A549 (cell line): ENCODE measurements around the gene C10orf62.

Experiments used
- CBX8 ChIP-seq: fragments of 200-600 bp; sonication (generic); IDR thresholded peaks from 2 replicates; pipeline ENCODE4 v1.6.1; 2016
- REST ChIP-seq: fragments of 200-600 bp; sonication (generic); IDR thresholded peaks from 2 replicates; pipeline ENCODE4 v1.6.1; 2016; ENCODE audit warnings: antibody characterized with exemption, mild to moderate bottlenecking, moderate library complexity
- RFX5 ChIP-seq: fragments of 450-650 bp; IDR thresholded peaks from 2 replicates; pipeline ENCODE4 v1.7.1; 2014; ENCODE audit warnings: antibody characterized with exemption, mild to moderate bottlenecking, moderate library complexity
- TF ChIP-seq, protein P1 (sequence below): fragments of >200 bp; sonication (Bioruptor Twin); formaldehyde crosslinking; IDR thresholded peaks from 3 replicates; pipeline ENCODE4 v1.5.1; 2016
- TF ChIP-seq, protein P2 (sequence below): IDR thresholded peaks from 2 replicates; pipeline ENCODE4 v1.6.1; 2012

DNA sequence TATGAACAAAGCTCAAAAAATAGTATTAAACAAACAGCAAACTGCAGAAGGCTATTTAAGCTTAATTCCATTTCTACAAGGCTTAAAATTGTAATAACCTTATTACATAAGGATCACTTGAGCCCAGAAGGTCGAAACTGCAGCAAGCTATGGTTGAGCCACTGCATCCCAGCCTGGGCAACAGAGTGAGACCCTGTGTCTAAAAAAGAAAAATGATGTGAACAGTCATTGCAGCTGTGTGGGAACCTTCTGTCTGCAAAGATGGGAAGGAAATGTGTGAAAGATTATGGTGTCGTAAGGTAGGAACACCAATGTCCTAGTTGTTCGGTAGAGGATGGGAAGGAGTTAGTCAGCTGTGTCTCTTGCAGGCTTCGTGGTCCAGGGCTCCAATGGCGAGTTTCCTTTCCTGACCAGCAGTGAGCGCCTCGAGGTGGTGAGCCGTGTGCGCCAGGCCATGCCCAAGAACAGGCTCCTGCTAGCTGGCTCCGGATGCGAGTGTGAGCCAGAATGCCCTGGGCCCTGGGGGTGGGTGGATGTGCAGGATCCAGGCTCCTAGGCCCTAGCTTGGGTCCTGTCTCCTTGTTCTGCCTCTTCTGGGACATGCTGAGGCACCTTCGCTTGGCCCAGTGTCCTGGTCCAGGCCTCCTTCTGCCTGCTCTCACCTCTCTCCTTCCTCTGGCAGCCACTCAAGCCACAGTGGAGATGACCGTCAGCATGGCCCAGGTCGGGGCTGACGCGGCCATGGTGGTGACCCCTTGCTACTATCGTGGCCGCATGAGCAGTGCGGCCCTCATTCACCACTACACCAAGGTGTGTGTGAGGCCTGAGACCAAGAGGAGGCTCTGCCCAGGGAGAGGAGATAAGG lies 9.1 kb downstream of the C10orf62 start:
- TF ChIP-seq, protein P1, sequence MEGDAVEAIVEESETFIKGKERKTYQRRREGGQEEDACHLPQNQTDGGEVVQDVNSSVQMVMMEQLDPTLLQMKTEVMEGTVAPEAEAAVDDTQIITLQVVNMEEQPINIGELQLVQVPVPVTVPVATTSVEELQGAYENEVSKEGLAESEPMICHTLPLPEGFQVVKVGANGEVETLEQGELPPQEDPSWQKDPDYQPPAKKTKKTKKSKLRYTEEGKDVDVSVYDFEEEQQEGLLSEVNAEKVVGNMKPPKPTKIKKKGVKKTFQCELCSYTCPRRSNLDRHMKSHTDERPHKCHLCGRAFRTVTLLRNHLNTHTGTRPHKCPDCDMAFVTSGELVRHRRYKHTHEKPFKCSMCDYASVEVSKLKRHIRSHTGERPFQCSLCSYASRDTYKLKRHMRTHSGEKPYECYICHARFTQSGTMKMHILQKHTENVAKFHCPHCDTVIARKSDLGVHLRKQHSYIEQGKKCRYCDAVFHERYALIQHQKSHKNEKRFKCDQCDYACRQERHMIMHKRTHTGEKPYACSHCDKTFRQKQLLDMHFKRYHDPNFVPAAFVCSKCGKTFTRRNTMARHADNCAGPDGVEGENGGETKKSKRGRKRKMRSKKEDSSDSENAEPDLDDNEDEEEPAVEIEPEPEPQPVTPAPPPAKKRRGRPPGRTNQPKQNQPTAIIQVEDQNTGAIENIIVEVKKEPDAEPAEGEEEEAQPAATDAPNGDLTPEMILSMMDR: no peak
- TF ChIP-seq RFX5 (no peak), CBX8 (no peak), REST (no peak)
- TF ChIP-seq, protein P2, sequence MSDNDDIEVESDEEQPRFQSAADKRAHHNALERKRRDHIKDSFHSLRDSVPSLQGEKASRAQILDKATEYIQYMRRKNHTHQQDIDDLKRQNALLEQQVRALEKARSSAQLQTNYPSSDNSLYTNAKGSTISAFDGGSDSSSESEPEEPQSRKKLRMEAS: no peak
